A673 (cell line): ENCODE results near the gene RAX2. TPM values are rescaled to one million over a fixed set of nuclear protein-coding genes. Genes with fewer than 3 reads are reported as not detected.
"Not testable (repeated sequence)": the region's sequence is repeated elsewhere in the genome, so short reads cannot be mapped to it uniquely, and the experiment has no call there.

Source experiments
- BruUV-seq: library from RNA; stranded (reverse); fragments of 400-500 nt; replicated peaks from 2 replicates; lab custom pipeline; 2021; lab: Mats Ljungman, UMichigan
- CTCF ChIA-PET: fragments of 300-600 bp; sonication (Branson Sonifier 250); formaldehyde crosslinking; loops from one replicate; lab custom pipeline; 2022; ENCODE audit warnings: antibody characterized with exemption; lab: Charles Lee
- POLR2A ChIA-PET: fragments of 300-600 bp; sonication (Branson Sonifier 250); formaldehyde crosslinking; loops from one replicate; lab custom pipeline; 2022; ENCODE audit warnings: antibody characterized with exemption; ENCODE audit not compliant: low non-redundant PET; lab: Charles Lee
- DNase-seq: peaks from one replicate; pipeline ENCODE4 v3.0.0-alpha.2; 2015; ENCODE audit warnings: low spot score
- H3K27ac ChIP-seq: fragments of 200-600 bp; sonication (generic); 2 replicates; pipeline ENCODE4 v1.5.1; 2016; ENCODE audit warnings: mixed run types, low read depth, mild to moderate bottlenecking, mixed read lengths, antibody characterized with exemption, low read length; ENCODE audit not compliant: poor library complexity, severe bottlenecking
- H3K27me3 ChIP-seq: fragments of 200-600 bp; sonication (generic); replicated peaks from 2 replicates; pipeline ENCODE4 v1.6.1; 2017; ENCODE audit warnings: mixed run types, low read depth, mild to moderate bottlenecking, mixed read lengths, antibody characterized with exemption, low read length; ENCODE audit not compliant: insufficient read depth, poor library complexity
- H3K36me3 ChIP-seq: fragments of 200-600 bp; sonication (generic); 2 replicates; pipeline ENCODE4 v1.6.1; 2016; ENCODE audit warnings: mixed run types, mild to moderate bottlenecking, mixed read lengths, antibody characterized with exemption, low read length; ENCODE audit not compliant: insufficient read depth, poor library complexity, severe bottlenecking
- H3K4me1 ChIP-seq: fragments of 200-600 bp; sonication (generic); 2 replicates; pipeline ENCODE4 v1.6.1; 2017; ENCODE audit warnings: mixed run types, mild to moderate bottlenecking, mixed read lengths, antibody characterized with exemption, low read length; ENCODE audit not compliant: insufficient read depth, poor library complexity, severe bottlenecking
- H3K4me3 ChIP-seq: fragments of 200-600 bp; sonication (generic); 2 replicates; pipeline ENCODE4 v1.5.1; 2016; ENCODE audit warnings: low read depth, mixed run types, mild to moderate bottlenecking, mixed read lengths, low read length; ENCODE audit not compliant: poor library complexity, severe bottlenecking
- H3K9me3 ChIP-seq: fragments of 200-600 bp; sonication (generic); 2 replicates; pipeline ENCODE4 v1.6.1; 2016; ENCODE audit warnings: mixed run types, low read depth, mild to moderate bottlenecking, mixed read lengths, antibody characterized with exemption, low read length; ENCODE audit not compliant: poor library complexity, severe bottlenecking
- CTCF ChIP-seq: fragments of 300-800, 200-600 bp; sonication (generic); conservative IDR thresholded peaks from 2 replicates; pipeline ENCODE4 v1.5.1; 2017; ENCODE audit warnings: low read depth, mild to moderate bottlenecking, antibody characterized with exemption, low read length, moderate library complexity, mixed read lengths
- EZH2 ChIP-seq: fragments of 200-600 bp; sonication (generic); IDR thresholded peaks from 2 replicates; pipeline ENCODE4 v1.6.1; 2017; ENCODE audit warnings: borderline replicate concordance, low read depth, mild to moderate bottlenecking, mixed read lengths, antibody characterized with exemption, low read length; ENCODE audit not compliant: poor library complexity, severe bottlenecking
- intact Hi-C: fragments of 100-400 bp; cut with micrococcal nuclease; formaldehyde crosslinking; loops from one replicate; pipeline ENCODE4 v1.10.0; 2022; ENCODE audit not compliant: unreplicated experiment
- total RNA-seq: library from RNA; stranded (reverse); gene quantifications from 2 replicates; pipeline ENCODE4 v1.2.3, GENCODE V29; 2021

The RAX2 gene
- total RNA-seq, 1 experiment from 2014 or later, result not detected

GRCh38 chr19:3816566-3817218, 44.7 kb upstream of the RAX2 start:
- DNase-seq, result no peak
- intact Hi-C loops, result loop anchor here (10.0 kb wide), 1 partner anchor 162 kb away; no protein-coding TSS in a partner anchor
- Histone ChIP-seq H3K27ac (no peak overlapping the region), H3K36me3 (no peaks in the 10 kb centered on the region), H3K9me3 (no peaks in the 10 kb centered on the region), H3K4me3 (no peak overlapping the region), H3K27me3 (no peaks in the 10 kb centered on the region), H3K4me1 (no peaks in the 10 kb centered on the region)
- CTCF ChIA-PET, result interaction anchor here (0.7 kb wide), 1 partner anchor 379 kb away, joined by 5 read pairs; no protein-coding TSS in a partner anchor
- no TSS peak for BruUV-seq
- POLR2A ChIA-PET, result no interaction called here
- TF ChIP-seq EZH2 (no peak), CTCF (no peak)

GRCh38 chr19:3816148-3816547, 44.1 kb upstream of the RAX2 start:
- intact Hi-C loops, result loop anchor here (10.0 kb wide), 1 partner anchor 161 kb away; no protein-coding TSS in a partner anchor
- BruUV-seq, POLR2A ChIA-PET, H3K27me3 ChIP-seq, H3K9me3 ChIP-seq, H3K4me1 ChIP-seq, H3K27ac ChIP-seq, H3K36me3 ChIP-seq, H3K4me3 ChIP-seq, DNase-seq: not testable (repeated sequence)
- CTCF ChIA-PET, result interaction anchor here (0.7 kb wide), 1 partner anchor 379 kb away, joined by 5 read pairs; no protein-coding TSS in a partner anchor

GRCh38 chr19:3814648-3815047, 42.6 kb upstream of the RAX2 start:
- intact Hi-C loops, result loop anchor here (10.0 kb wide), 1 partner anchor 160 kb away; no protein-coding TSS in a partner anchor
- CTCF ChIA-PET, result no interaction called here
- no TSS peak for BruUV-seq

More at GRCh38 chr19:3814648-3815047, 42.6 kb upstream of the RAX2 start:
- TF ChIP-seq CTCF (no peak), EZH2 (no peak)
- Histone ChIP-seq H3K36me3 (no peaks in the 10 kb centered on the region), H3K27ac (no peak overlapping the region), H3K9me3 (no peaks in the 10 kb centered on the region), H3K4me3 (no peak overlapping the region), H3K4me1 (no peaks in the 10 kb centered on the region), H3K27me3 (no peaks in the 10 kb centered on the region)
- POLR2A ChIA-PET, result no interaction called here
- DNase-seq, result no peak
